KMS-11 (cell line): ENCODE measurements around the gene CARM1.

Source experiments
- H2AFZ ChIP-seq: fragments of 200-600 bp; sonication (generic); 2 replicates; pipeline ENCODE4 v1.6.1; 2016; ENCODE audit warnings: antibody characterized with exemption, mixed run types, low read depth
- H3K27ac ChIP-seq: fragments of 200-600 bp; sonication (generic); 2 replicates; pipeline ENCODE4 v1.6.1; 2016; ENCODE audit warnings: mild to moderate bottlenecking, mixed run types
- H3K27me3 ChIP-seq: fragments of 200-600 bp; sonication (generic); 2 replicates; pipeline ENCODE4 v1.6.1; 2017; ENCODE audit warnings: mild to moderate bottlenecking, low read depth, mixed run types, moderate library complexity; ENCODE audit not compliant: insufficient read depth
- H3K36me3 ChIP-seq: fragments of 200-600 bp; sonication (generic); 2 replicates; pipeline ENCODE4 v1.6.1; 2017; ENCODE audit warnings: mild to moderate bottlenecking, mixed run types; ENCODE audit not compliant: insufficient read depth
- H3K4me1 ChIP-seq: fragments of 200-600 bp; sonication (generic); 2 replicates; pipeline ENCODE4 v1.6.1; 2016; ENCODE audit warnings: mild to moderate bottlenecking, low read depth, mixed run types; ENCODE audit not compliant: poor library complexity, severe bottlenecking
- H3K4me2 ChIP-seq: fragments of 200-600 bp; sonication (generic); 2 replicates; pipeline ENCODE4 v1.7.0; 2016; ENCODE audit warnings: mild to moderate bottlenecking, mixed run types
- H3K4me3 ChIP-seq: fragments of 200-600 bp; sonication (generic); IDR thresholded peaks from 2 replicates; pipeline ENCODE4 v1.6.1; 2017; ENCODE audit warnings: low read depth, low read length, mixed read lengths; ENCODE audit not compliant: insufficient read depth
- H3K79me2 ChIP-seq: fragments of 200-600 bp; sonication (generic); 2 replicates; pipeline ENCODE4 v1.6.1; 2016; ENCODE audit warnings: low read depth, mixed run types; ENCODE audit not compliant: insufficient read depth
- H3K9ac ChIP-seq: fragments of 200-600 bp; sonication (generic); 2 replicates; pipeline ENCODE4 v1.6.1; 2016; ENCODE audit warnings: mild to moderate bottlenecking, mixed run types
- H4K20me1 ChIP-seq: fragments of 200-600 bp; sonication (generic); 2 replicates; pipeline ENCODE4 v1.6.1; 2016; ENCODE audit warnings: mild to moderate bottlenecking, mixed run types; ENCODE audit not compliant: insufficient read depth
- CTCF ChIP-seq: fragments of 200-600 bp; sonication (generic); conservative IDR thresholded peaks from 2 replicates; pipeline ENCODE4 v1.6.1; 2017; ENCODE audit warnings: low read depth, mild to moderate bottlenecking, antibody characterized with exemption, low read length, moderate library complexity, mixed read lengths

Gene CARM1

GRCh38 chr19:10913716-10914340, 42.5 kb downstream of the CARM1 start:
- H3K4me2 ChIP-seq = no peak overlapping the region
- H2AFZ ChIP-seq = no peak overlapping the region
- no peaks in the 10 kb centered on the region for H3K79me2 ChIP-seq
- H3K4me1 ChIP-seq = no peaks in the 10 kb centered on the region
- no peaks in the 10 kb centered on the region for H3K27me3 ChIP-seq
- no peak overlapping the region for H3K4me3 ChIP-seq
- no peaks in the 10 kb centered on the region for H3K36me3 ChIP-seq
- TF ChIP-seq CTCF = no peak
- no peaks in the 10 kb centered on the region for H4K20me1 ChIP-seq
- no peak overlapping the region for H3K27ac ChIP-seq
- H3K9ac ChIP-seq = no peak overlapping the region

- Histone ChIP-seq H3K4me2 (no peak overlapping the region), H2AFZ (no peak overlapping the region), H3K79me2 (no peaks in the 10 kb centered on the region), H3K9ac (no peak overlapping the region), H3K27me3 (no peaks in the 10 kb centered on the region), H3K4me3 (no peak overlapping the region), H4K20me1 (no peaks in the 10 kb centered on the region), H3K4me1 (no peaks in the 10 kb centered on the region), H3K36me3 (no peaks in the 10 kb centered on the region), H3K27ac (no peak overlapping the region)
- no peak for TF ChIP-seq CTCF
These were observed 44.1 kb downstream of the CARM1 start for GRCh38 chr19:10915130-10916091.

GRCh38 chr19:10916602-10917001, 45.2 kb downstream of the CARM1 start:
- Histone ChIP-seq H3K4me1 (no peaks in the 10 kb centered on the region), H3K79me2 (no peaks in the 10 kb centered on the region), H2AFZ (no peak overlapping the region), H3K9ac (no peak overlapping the region), H3K4me2 (no peak overlapping the region), H3K27ac (no peak overlapping the region), H3K27me3 (no peaks in the 10 kb centered on the region), H4K20me1 (no peaks in the 10 kb centered on the region), H3K36me3 (no peaks in the 10 kb centered on the region), H3K4me3 (no peak overlapping the region)
- TF ChIP-seq CTCF = no peak

- Histone ChIP-seq H3K9ac (no peak overlapping the region), H2AFZ (no peak overlapping the region), H3K4me1 (no peaks in the 10 kb centered on the region), H3K4me3 (no peak overlapping the region), H3K27ac (no peak overlapping the region), H3K36me3 (no peaks in the 10 kb centered on the region), H3K4me2 (no peak overlapping the region), H4K20me1 (no peaks in the 10 kb centered on the region), H3K79me2 (no peaks in the 10 kb centered on the region), H3K27me3 (no peaks in the 10 kb centered on the region)
- no peak for TF ChIP-seq CTCF
These were observed 47.0 kb downstream of the CARM1 start for GRCh38 chr19:10918359-10918758.
